Measurements from ENCODE around the gene MYCN. TPM values are rescaled to one million over a fixed set of nuclear protein-coding genes. Genes with fewer than 3 reads are reported as not detected.

The MYCN gene
- total and polyA plus RNA-seq, 2 of the 4 experiments (the other 2 are of a cell fraction): not detected

DNA sequence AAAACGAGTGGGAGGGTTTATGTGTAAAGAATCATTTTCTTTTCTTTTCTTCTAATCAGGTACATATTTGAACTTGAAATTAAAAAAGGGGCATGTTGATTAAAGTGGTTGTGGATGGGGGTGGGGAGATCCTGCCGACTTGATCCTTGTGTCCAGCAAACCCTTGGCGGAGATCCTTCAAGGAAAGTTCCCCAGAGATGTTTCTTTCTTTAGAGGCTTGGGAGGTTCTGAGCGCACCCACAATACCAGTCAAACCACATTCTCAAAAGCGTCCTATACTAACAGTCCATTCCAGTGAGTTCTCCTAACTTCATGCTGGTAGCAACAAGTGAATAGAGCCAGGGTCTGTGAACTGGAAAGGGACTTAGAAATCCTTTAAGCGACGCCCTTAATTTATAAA is 49.2 kb downstream of the MYCN start:
- DNase-seq: no peak
- no peak overlapping the region for H3K18ac ChIP-seq (ENCODE audit: low read depth, low read length)
- H2AFZ ChIP-seq (replicated peaks; ENCODE audit: low read length, poor library complexity): no peak overlapping the region
- H3K23ac ChIP-seq (ENCODE audit: low read depth, low read length): no peak overlapping the region
- no peak overlapping the region for H2AK5ac ChIP-seq (ENCODE audit: low read depth, low read length)
- no peak overlapping the region for H2BK5ac ChIP-seq (ENCODE audit: low read depth, low read length, poor library complexity, severe bottlenecking)
- no TSS peak for BruUV-seq (replicated peaks)
- H3K4me2 ChIP-seq (ENCODE audit: low read depth, low read length): no peak overlapping the region
- H3K9ac ChIP-seq (ENCODE audit: low read depth, low read length): no peak overlapping the region
- ChIA-PET CTCF (no interaction called here), POLR2A (ENCODE audit: unreplicated experiment) (no interaction called here)
- H3K9me1 ChIP-seq (ENCODE audit: insufficient read depth, low read length): no peaks in the 10 kb centered on the region
- H3K4me1 ChIP-seq (ENCODE audit: control insufficient read depth, insufficient read depth, low read length): no peaks in the 10 kb centered on the region
- H3K36me3 ChIP-seq (ENCODE audit: control insufficient read depth, insufficient read depth, low read length): no peaks in the 10 kb centered on the region
- dilution Hi-C loops (cut with HindIII; ENCODE audit: low sequenced_read_pairs, unreplicated experiment) (no loop called here), in situ Hi-C loops (cut with MboI; ENCODE audit: low sequenced_read_pairs) (no loop called here), intact Hi-C loops (cut with micrococcal nuclease) (no loop called here)
- H3K27ac ChIP-seq (ENCODE audit: insufficient read depth, low read length): no peak overlapping the region
- H3K4ac ChIP-seq (ENCODE audit: low read depth, low read length): no peak overlapping the region
- no peaks in the 10 kb centered on the region for H4K20me1 ChIP-seq (ENCODE audit: insufficient read depth, low read length)
- H3K4me3 ChIP-seq (ENCODE audit: insufficient read depth, low read depth, low read length): no peak overlapping the region
- H3K27me3 ChIP-seq (ENCODE audit: control insufficient read depth, insufficient read depth, low read length): no peaks in the 10 kb centered on the region
- no CpG with 5 or more reads among the region's 7 CpGs for WGBS, 2 experiments (ENCODE audit: extremely low coverage in 2 of 2, insufficient read length in 1 of 2)
- H3K9me3 ChIP-seq (ENCODE audit: control insufficient read depth, insufficient read depth, low read length): peaks cover 39% of the 10 kb centered on the region
- no peak overlapping the region for H4K91ac ChIP-seq (ENCODE audit: insufficient read depth, low read depth, low read length)
- H3K79me1 ChIP-seq (ENCODE audit: low read depth in 1 of 2, low read length in 2 of 2): no peaks in the 10 kb centered on the region
- no peak for ATAC-seq (ENCODE audit: low read depth)
- TF ChIP-seq, protein P1, sequence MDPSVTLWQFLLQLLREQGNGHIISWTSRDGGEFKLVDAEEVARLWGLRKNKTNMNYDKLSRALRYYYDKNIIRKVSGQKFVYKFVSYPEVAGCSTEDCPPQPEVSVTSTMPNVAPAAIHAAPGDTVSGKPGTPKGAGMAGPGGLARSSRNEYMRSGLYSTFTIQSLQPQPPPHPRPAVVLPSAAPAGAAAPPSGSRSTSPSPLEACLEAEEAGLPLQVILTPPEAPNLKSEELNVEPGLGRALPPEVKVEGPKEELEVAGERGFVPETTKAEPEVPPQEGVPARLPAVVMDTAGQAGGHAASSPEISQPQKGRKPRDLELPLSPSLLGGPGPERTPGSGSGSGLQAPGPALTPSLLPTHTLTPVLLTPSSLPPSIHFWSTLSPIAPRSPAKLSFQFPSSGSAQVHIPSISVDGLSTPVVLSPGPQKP (IDR thresholded peaks at IDR 0.05; ENCODE audit: borderline replicate concordance, low read depth, low read length): no peak
- TF ChIP-seq CEBPB (IDR thresholded peaks at IDR 0.05; ENCODE audit: low read depth, low read length): no peak
- TF ChIP-seq MAZ (IDR thresholded peaks at IDR 0.05; ENCODE audit: borderline replicate concordance, low read depth, low read length): no peak
- no peak for TF ChIP-seq FOS (IDR thresholded peaks at IDR 0.05; ENCODE audit: low read depth, low read length)
- no peak for TF ChIP-seq NFE2L2 (IDR thresholded peaks at IDR 0.05; ENCODE audit: low read depth, low read length)
- no peak for TF ChIP-seq POLR2A (IDR thresholded peaks at IDR 0.05; ENCODE audit: low read depth, low read length)
- no peak for TF ChIP-seq RFX5 (IDR thresholded peaks at IDR 0.05; ENCODE audit: low read depth, low read length)
- no peak for TF ChIP-seq MAFK (IDR thresholded peaks at IDR 0.05; ENCODE audit: low read depth, low read length)
- TF ChIP-seq RAD21 (IDR thresholded peaks at IDR 0.05; ENCODE audit: low read length): no peak
- TF ChIP-seq, protein P2, sequence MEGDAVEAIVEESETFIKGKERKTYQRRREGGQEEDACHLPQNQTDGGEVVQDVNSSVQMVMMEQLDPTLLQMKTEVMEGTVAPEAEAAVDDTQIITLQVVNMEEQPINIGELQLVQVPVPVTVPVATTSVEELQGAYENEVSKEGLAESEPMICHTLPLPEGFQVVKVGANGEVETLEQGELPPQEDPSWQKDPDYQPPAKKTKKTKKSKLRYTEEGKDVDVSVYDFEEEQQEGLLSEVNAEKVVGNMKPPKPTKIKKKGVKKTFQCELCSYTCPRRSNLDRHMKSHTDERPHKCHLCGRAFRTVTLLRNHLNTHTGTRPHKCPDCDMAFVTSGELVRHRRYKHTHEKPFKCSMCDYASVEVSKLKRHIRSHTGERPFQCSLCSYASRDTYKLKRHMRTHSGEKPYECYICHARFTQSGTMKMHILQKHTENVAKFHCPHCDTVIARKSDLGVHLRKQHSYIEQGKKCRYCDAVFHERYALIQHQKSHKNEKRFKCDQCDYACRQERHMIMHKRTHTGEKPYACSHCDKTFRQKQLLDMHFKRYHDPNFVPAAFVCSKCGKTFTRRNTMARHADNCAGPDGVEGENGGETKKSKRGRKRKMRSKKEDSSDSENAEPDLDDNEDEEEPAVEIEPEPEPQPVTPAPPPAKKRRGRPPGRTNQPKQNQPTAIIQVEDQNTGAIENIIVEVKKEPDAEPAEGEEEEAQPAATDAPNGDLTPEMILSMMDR (conservative IDR thresholded peaks at IDR 0.05; ENCODE audit: low read depth, low read length): no peak
- no peak for TF ChIP-seq SMC3 (IDR thresholded peaks at IDR 0.05; ENCODE audit: low read depth, low read length)
- TF ChIP-seq BHLHE40 (IDR thresholded peaks at IDR 0.05; ENCODE audit: low read depth, low read length): no peak
- TF ChIP-seq, protein P3, sequence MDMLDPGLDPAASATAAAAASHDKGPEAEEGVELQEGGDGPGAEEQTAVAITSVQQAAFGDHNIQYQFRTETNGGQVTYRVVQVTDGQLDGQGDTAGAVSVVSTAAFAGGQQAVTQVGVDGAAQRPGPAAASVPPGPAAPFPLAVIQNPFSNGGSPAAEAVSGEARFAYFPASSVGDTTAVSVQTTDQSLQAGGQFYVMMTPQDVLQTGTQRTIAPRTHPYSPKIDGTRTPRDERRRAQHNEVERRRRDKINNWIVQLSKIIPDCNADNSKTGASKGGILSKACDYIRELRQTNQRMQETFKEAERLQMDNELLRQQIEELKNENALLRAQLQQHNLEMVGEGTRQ (IDR thresholded peaks at IDR 0.05; ENCODE audit: low read depth, low read length): no peak
- no peak for TF ChIP-seq CHD1 (IDR thresholded peaks at IDR 0.05; ENCODE audit: low read depth, low read length)
- no peak for TF ChIP-seq MXI1 (IDR thresholded peaks at IDR 0.05; ENCODE audit: borderline replicate concordance, low read depth, low read length)
- no peak for TF ChIP-seq RCOR1 (IDR thresholded peaks at IDR 0.05; ENCODE audit: insufficient replicate concordance, low read length)
- H3K56ac ChIP-seq (ENCODE audit: extremely low read depth, insufficient read depth, low read length): no peak overlapping the region
- no peak overlapping the region for H2BK20ac ChIP-seq (ENCODE audit: low read depth, low read length)
- H2BK120ac ChIP-seq (ENCODE audit: low read depth, low read length): no peak overlapping the region
- H2BK15ac ChIP-seq (ENCODE audit: low read depth, low read length): no peak overlapping the region
- no peak overlapping the region for H2AK9ac ChIP-seq (replicated peaks; ENCODE audit: low read depth, low read length, poor library complexity)
- no peak overlapping the region for H4K5ac ChIP-seq (ENCODE audit: low read depth, low read length)
- no peak overlapping the region for H4K8ac ChIP-seq (ENCODE audit: low read depth in 2 of 2, low read length in 2 of 2)
- H3K14ac ChIP-seq (replicated peaks; ENCODE audit: low read depth, low read length): no peak overlapping the region
